ENCODE data around the gene ANKS1B. TPM values are rescaled to one million over a fixed set of nuclear protein-coding genes. Genes with fewer than 3 reads are reported as not detected.

ANKS1B gene
- total RNA-seq, 5 donors from 2014 or later (not counting 1 experiment from before 2014, with no cell fraction given) = 0.18 to 0.47 (median 0.19) TPM; not detected in 2

- H3K4me3 Mint-ChIP-seq = peak overlapping the region in 2 of 3 donors; percentile 25 to 70
- H3K36me3 Mint-ChIP-seq = no peaks in the 10 kb centered on the region
- Histone ChIP-seq H3K9me3 (no peaks in the 10 kb centered on the region), H3K27ac (ENCODE audit: low read length) (no peak overlapping the region), H3K4me3 (ENCODE audit: control insufficient read depth in 1 of 2, extremely low read depth in 1 of 2, low read length in 1 of 2) (no peak overlapping the region), H3K4me1 (ENCODE audit: control insufficient read depth in 1 of 2, extremely low read depth in 1 of 2, insufficient read depth in 2 of 2, low read length in 2 of 2) (peaks cover 0 to 4% of the 10 kb centered on the region in 2 experiments), H3K27me3 (replicated peaks in 1 of 2; ENCODE audit: control insufficient read depth in 2 of 2, extremely low read depth in 1 of 2, insufficient read depth in 2 of 2, low read length in 1 of 2) (peaks cover 12 to 14% of the 10 kb centered on the region in 2 experiments), H3K36me3 (ENCODE audit: control insufficient read depth in 2 of 2, extremely low read depth in 1 of 2, insufficient read depth in 1 of 2, low read length in 1 of 2) (no peaks in the 10 kb centered on the region)
- H3K27me3 Mint-ChIP-seq = peaks cover 46 to 49% of the 10 kb centered on the region in 2 donors
- WGBS (ENCODE audit: insufficient coverage) = 24% methylated on average over 9 of the region's 20 CpGs
- ChIA-PET POLR2A (interaction anchor here in 1 of 2 donors (0.6 kb wide), 1 partner anchor 11 kb away, joined by 6 read pairs; no protein-coding TSS in a partner anchor), CTCF (no interaction called here)
- H3K9me3 Mint-ChIP-seq = no peaks in the 10 kb centered on the region
- DNase-seq (no peak), ATAC-seq (replicated peaks in 1 of 4) (no peak)
- H3K4me1 Mint-ChIP-seq = peaks cover 12 to 14% (median 12%) of the 10 kb centered on the region in 3 donors
- no peak overlapping the region for H3K27ac Mint-ChIP-seq
These were observed 1.1 kb downstream of the ANKS1B start for GRCh38 chr12:99983456-99984258.

- POLR2A ChIA-PET = no interaction called here
These were observed 3.0 kb downstream of the ANKS1B start for GRCh38 chr12:99981639-99982190.

GRCh38 chr12:99979471-99979870 is 5.3 kb downstream of the ANKS1B start:
- Mint-ChIP-seq H3K9me3 (peaks cover 0 to 5% (median 0%) of the 10 kb centered on the region in 3 donors), H3K4me1 (peaks cover 7 to 9% (median 7%) of the 10 kb centered on the region in 3 donors), H3K4me3 (no peak overlapping the region), H3K27ac (no peak overlapping the region), H3K27me3 (peaks cover 26 to 40% of the 10 kb centered on the region in 2 donors), H3K36me3 (no peaks in the 10 kb centered on the region)
- Histone ChIP-seq H3K36me3 (ENCODE audit: control insufficient read depth in 2 of 2, extremely low read depth in 1 of 2, insufficient read depth in 1 of 2, low read length in 1 of 2) (no peaks in the 10 kb centered on the region), H3K27ac (ENCODE audit: low read length) (no peak overlapping the region), H3K9me3 (no peaks in the 10 kb centered on the region), H3K27me3 (replicated peaks in 1 of 2; ENCODE audit: control insufficient read depth in 2 of 2, extremely low read depth in 1 of 2, insufficient read depth in 2 of 2, low read length in 1 of 2) (peaks cover 3 to 9% of the 10 kb centered on the region in 2 experiments), H3K4me3 (ENCODE audit: control insufficient read depth in 1 of 2, extremely low read depth in 1 of 2, low read length in 1 of 2) (no peak overlapping the region), H3K4me1 (ENCODE audit: control insufficient read depth in 1 of 2, extremely low read depth in 1 of 2, insufficient read depth in 2 of 2, low read length in 2 of 2) (no peaks in the 10 kb centered on the region)
- WGBS (ENCODE audit: insufficient coverage) = no CpG with 5 or more reads among the region's 2 CpGs
- DNase-seq (no peak), ATAC-seq (replicated peaks in 1 of 4) (no peak)
- POLR2A ChIA-PET = no interaction called here
- CTCF ChIA-PET = interaction anchor here in 1 of 2 donors (0.6 kb wide), 1 partner anchor 913 kb away, joined by 3 read pairs; no protein-coding TSS in a partner anchor

More at GRCh38 chr12:99981639-99982190, 3.0 kb downstream of the ANKS1B start:
- Mint-ChIP-seq H3K4me3 (no peak overlapping the region), H3K9me3 (no peaks in the 10 kb centered on the region), H3K4me1 (peaks cover 12 to 14% (median 12%) of the 10 kb centered on the region in 3 donors), H3K27ac (no peak overlapping the region), H3K36me3 (no peaks in the 10 kb centered on the region), H3K27me3 (peaks cover 39 to 50% of the 10 kb centered on the region in 2 donors)
- peaks cover 0 to 4% of the 10 kb centered on the region in 2 experiments for H3K4me1 ChIP-seq (ENCODE audit: control insufficient read depth in 1 of 2, extremely low read depth in 1 of 2, insufficient read depth in 2 of 2, low read length in 2 of 2)
- no peaks in the 10 kb centered on the region for H3K9me3 ChIP-seq
- CTCF ChIA-PET = interaction anchor here in 1 of 2 donors (1.2 kb wide), 1 partner anchor 27 kb away, joined by 3 read pairs; no protein-coding TSS in a partner anchor
- H3K27me3 ChIP-seq (replicated peaks in 1 of 2; ENCODE audit: control insufficient read depth in 2 of 2, extremely low read depth in 1 of 2, insufficient read depth in 2 of 2, low read length in 1 of 2) = peaks cover 12 to 14% of the 10 kb centered on the region in 2 experiments
- no peak overlapping the region for H3K27ac ChIP-seq (ENCODE audit: low read length)
- no peak for DNase-seq
- no CpG with 5 or more reads among the region's 4 CpGs for WGBS (ENCODE audit: insufficient coverage)
- H3K36me3 ChIP-seq (ENCODE audit: control insufficient read depth in 2 of 2, extremely low read depth in 1 of 2, insufficient read depth in 1 of 2, low read length in 1 of 2) = no peaks in the 10 kb centered on the region
- ATAC-seq (replicated peaks in 1 of 4) = no peak
- no peak overlapping the region for H3K4me3 ChIP-seq (ENCODE audit: control insufficient read depth in 1 of 2, extremely low read depth in 1 of 2, low read length in 1 of 2)

GRCh38 chr12:99978152-99978551 is 6.6 kb downstream of the ANKS1B start:
- no CpG with 5 or more reads among the region's 1 CpG for WGBS (ENCODE audit: insufficient coverage)
- Mint-ChIP-seq H3K36me3 (no peaks in the 10 kb centered on the region), H3K4me3 (no peak overlapping the region), H3K4me1 (no peaks in the 10 kb centered on the region), H3K27ac (no peak overlapping the region), H3K27me3 (peaks cover 15 to 34% of the 10 kb centered on the region in 2 donors), H3K9me3 (peaks cover 0 to 9% (median 0%) of the 10 kb centered on the region in 3 donors)
- no peaks in the 10 kb centered on the region for H3K27me3 ChIP-seq (replicated peaks in 1 of 2; ENCODE audit: control insufficient read depth in 2 of 2, extremely low read depth in 1 of 2, insufficient read depth in 2 of 2, low read length in 1 of 2)
- DNase-seq = no peak
- H3K4me3 ChIP-seq (ENCODE audit: control insufficient read depth in 1 of 2, extremely low read depth in 1 of 2, low read length in 1 of 2) = no peak overlapping the region
- no peaks in the 10 kb centered on the region for H3K36me3 ChIP-seq (ENCODE audit: control insufficient read depth in 2 of 2, extremely low read depth in 1 of 2, insufficient read depth in 1 of 2, low read length in 1 of 2)
- H3K27ac ChIP-seq (ENCODE audit: low read length) = no peak overlapping the region
- POLR2A ChIA-PET = no interaction called here
- H3K4me1 ChIP-seq (ENCODE audit: control insufficient read depth in 1 of 2, extremely low read depth in 1 of 2, insufficient read depth in 2 of 2, low read length in 2 of 2) = no peaks in the 10 kb centered on the region
- no peaks in the 10 kb centered on the region for H3K9me3 ChIP-seq
- no peak for ATAC-seq (replicated peaks in 1 of 4)
- CTCF ChIA-PET = no interaction called here

- Mint-ChIP-seq H3K4me1 (no peaks in the 10 kb centered on the region), H3K36me3 (no peaks in the 10 kb centered on the region), H3K4me3 (no peak overlapping the region), H3K9me3 (peaks cover 0 to 9% (median 0%) of the 10 kb centered on the region in 3 donors), H3K27ac (no peak overlapping the region), H3K27me3 (peaks cover 10 to 28% of the 10 kb centered on the region in 2 donors)
- Histone ChIP-seq H3K4me1 (ENCODE audit: control insufficient read depth in 1 of 2, extremely low read depth in 1 of 2, insufficient read depth in 2 of 2, low read length in 2 of 2) (no peaks in the 10 kb centered on the region), H3K27me3 (replicated peaks in 1 of 2; ENCODE audit: control insufficient read depth in 2 of 2, extremely low read depth in 1 of 2, insufficient read depth in 2 of 2, low read length in 1 of 2) (no peaks in the 10 kb centered on the region), H3K27ac (ENCODE audit: low read length) (no peak overlapping the region), H3K4me3 (ENCODE audit: control insufficient read depth in 1 of 2, extremely low read depth in 1 of 2, low read length in 1 of 2) (no peak overlapping the region), H3K9me3 (no peaks in the 10 kb centered on the region), H3K36me3 (ENCODE audit: control insufficient read depth in 2 of 2, extremely low read depth in 1 of 2, insufficient read depth in 1 of 2, low read length in 1 of 2) (no peaks in the 10 kb centered on the region)
- ChIA-PET POLR2A (no interaction called here), CTCF (no interaction called here)
- no peak for ATAC-seq (replicated peaks in 1 of 4)
- no peak for DNase-seq
- no CpG with 5 or more reads among the region's 4 CpGs for WGBS (ENCODE audit: insufficient coverage)
These were observed 7.2 kb downstream of the ANKS1B start for GRCh38 chr12:99977550-99977949.

GRCh38 chr12:99976762-99977161 is 8.0 kb downstream of the ANKS1B start:
- Histone ChIP-seq H3K4me3 (ENCODE audit: control insufficient read depth in 1 of 2, extremely low read depth in 1 of 2, low read length in 1 of 2) (no peak overlapping the region), H3K4me1 (ENCODE audit: control insufficient read depth in 1 of 2, extremely low read depth in 1 of 2, insufficient read depth in 2 of 2, low read length in 2 of 2) (no peaks in the 10 kb centered on the region), H3K27me3 (replicated peaks in 1 of 2; ENCODE audit: control insufficient read depth in 2 of 2, extremely low read depth in 1 of 2, insufficient read depth in 2 of 2, low read length in 1 of 2) (no peaks in the 10 kb centered on the region), H3K27ac (ENCODE audit: low read length) (no peak overlapping the region), H3K36me3 (ENCODE audit: control insufficient read depth in 2 of 2, extremely low read depth in 1 of 2, insufficient read depth in 1 of 2, low read length in 1 of 2) (no peaks in the 10 kb centered on the region), H3K9me3 (no peaks in the 10 kb centered on the region)
- DNase-seq = no peak
- ATAC-seq (replicated peaks in 1 of 4) = no peak
- CTCF ChIA-PET = interaction anchor here in 1 of 2 donors (0.6 kb wide), 1 partner anchor 542 kb away, joined by 3 read pairs; no protein-coding TSS in a partner anchor
- Mint-ChIP-seq H3K27me3 (peaks cover 10 to 31% of the 10 kb centered on the region in 2 donors), H3K4me1 (no peaks in the 10 kb centered on the region), H3K9me3 (peaks cover 0 to 13% (median 0%) of the 10 kb centered on the region in 3 donors), H3K27ac (no peak overlapping the region), H3K36me3 (no peaks in the 10 kb centered on the region), H3K4me3 (no peak overlapping the region)
- POLR2A ChIA-PET = no interaction called here
